GM19452 (cell line): Measurements from ENCODE around the gene CLBA1.

ENCODE experiments used
- ATAC-seq: cut with Tn5 transposase; IDR thresholded peaks from one replicate; pipeline ENCODE4 v1.9.1; 2021; ENCODE audit not compliant: unreplicated experiment

Gene CLBA1

DNA sequence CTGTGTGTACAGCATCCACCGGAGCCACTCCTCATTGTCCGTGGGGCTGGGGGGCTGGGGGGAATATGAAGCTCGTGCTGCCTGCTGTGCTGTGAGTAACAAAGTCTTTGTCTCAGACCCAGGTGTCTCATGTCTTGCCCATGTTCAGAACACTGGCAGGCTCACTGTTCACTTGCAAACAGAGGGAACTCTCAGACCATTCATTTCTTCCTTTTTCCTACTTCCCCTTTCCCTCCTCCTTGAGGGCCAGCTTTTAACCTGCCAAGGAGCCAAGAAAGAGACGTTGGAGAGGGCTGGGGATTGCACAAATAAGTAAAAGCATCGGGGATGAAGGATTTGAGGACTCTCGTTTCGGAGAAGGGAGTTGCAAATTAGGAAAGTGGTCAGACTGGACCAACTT lies 58.1 kb downstream of the CLBA1 start:
- ATAC-seq = no peak
